ENCODE results near the gene COMTD1. TPM values are rescaled to one million over a fixed set of nuclear protein-coding genes. Genes with fewer than 3 reads are reported as not detected.

COMTD1 gene
- total and polyA plus RNA-seq, 2 of the 8 experiments (the other 6 are each of a cell fraction or from before 2014, with no cell fraction given): 31.9 to 42.4 TPM

- no peak overlapping the region for H2AFZ ChIP-seq (ENCODE audit: low read length)
- no peak overlapping the region for H4K91ac ChIP-seq (replicated peaks; ENCODE audit: insufficient read length, low read length)
- no peaks in the 10 kb centered on the region for H3K79me1 ChIP-seq (ENCODE audit: low read depth, low read length)
- no peak for DNase-seq (ENCODE audit: low read depth in 1 of 2, low spot score in 2 of 2)
- CTCF ChIA-PET (ENCODE audit: partially characterized antibody): interaction anchor here (0.8 kb wide), 1 partner anchor 14 kb away, joined by 5 read pairs; no protein-coding TSS in a partner anchor
- no peak for FAIRE-seq
- H3K9ac ChIP-seq (replicated peaks in 1 of 4; ENCODE audit: extremely low read depth in 1 of 4, low read depth in 3 of 4, low read length in 3 of 4): no peak overlapping the region
- no peaks in the 10 kb centered on the region for H3K23me2 ChIP-seq (ENCODE audit: low read depth, low read length)
- no peak overlapping the region for H3K56ac ChIP-seq (replicated peaks; ENCODE audit: insufficient read length, low read depth, low read length)
- no peak overlapping the region for H3K4me3 ChIP-seq (ENCODE audit: extremely low read depth in 1 of 4, insufficient read depth in 2 of 4, low read depth in 3 of 4, low read length in 4 of 4)
- H2AK5ac ChIP-seq (ENCODE audit: low read depth, low read length): no peak overlapping the region
- H3K4me1 ChIP-seq (replicated peaks in 1 of 4; ENCODE audit: control insufficient read depth in 3 of 4, insufficient read depth in 4 of 4, low read length in 3 of 4): peaks cover 0 to under 1% (median under 1%) of the 10 kb centered on the region in 4 experiments; a peak in 2 of 7 replicates
- no peak overlapping the region for H4K8ac ChIP-seq (ENCODE audit: extremely low read depth, insufficient read depth, low read length)
- TF ChIP-seq SRF (IDR thresholded peaks at IDR 0.05; ENCODE audit: low read depth, low read length): no peak
- TF ChIP-seq TEAD4 (IDR thresholded peaks at IDR 0.05; ENCODE audit: low read depth, low read length): no peak
- TF ChIP-seq ASH2L (IDR thresholded peaks at IDR 0.05; ENCODE audit: low read length): no peak
- no peak for TF ChIP-seq KDM1A (IDR thresholded peaks at IDR 0.05; ENCODE audit: borderline replicate concordance, low read length)
- no peak for TF ChIP-seq EZH2 (IDR thresholded peaks at IDR 0.05; ENCODE audit: low read depth, low read length, severe bottlenecking)
- no peak for TF ChIP-seq NANOG (IDR thresholded peaks at IDR 0.05; ENCODE audit: insufficient read depth, low read depth, low read length, poor library complexity, severe bottlenecking)
- no peaks in the 10 kb centered on the region for H3K36me3 ChIP-seq (ENCODE audit: control insufficient read depth in 2 of 4, insufficient read depth in 4 of 4, low read length in 3 of 4)
- no peak overlapping the region for H2BK12ac ChIP-seq (ENCODE audit: low read depth, low read length)
- 94% methylated on average over 3 of the region's 3 CpGs; no CpG with 5 or more reads in 1 of the 2 experiments for WGBS, 2 experiments (ENCODE audit: extremely low coverage in 1 of 2, insufficient coverage in 1 of 2, insufficient read length in 1 of 2, insufficient replicate concordance in 2 of 2, low coverage in 1 of 2, low lambda C conversion rate in 2 of 2, missing lambda C conversion rate in 1 of 2)
- no peak overlapping the region for H3K27ac ChIP-seq (ENCODE audit: low read depth, low read length)
- POLR2A ChIA-PET (ENCODE audit: partially characterized antibody): no interaction called here
- H3K14ac ChIP-seq (ENCODE audit: insufficient read length): no peak overlapping the region
- no peak overlapping the region for H2BK120ac ChIP-seq (replicated peaks; ENCODE audit: low read depth, low read length)
- no peak overlapping the region for H3K23ac ChIP-seq (ENCODE audit: insufficient read length)
- H3K9me3 ChIP-seq (ENCODE audit: insufficient read depth in 2 of 2, low read depth in 1 of 2, low read length in 1 of 2): peaks cover 12 to 17% of the 10 kb centered on the region in 2 experiments
- H3K4ac ChIP-seq (replicated peaks; ENCODE audit: insufficient read length, low read depth, low read length): no peak overlapping the region
- no peak overlapping the region for H3K4me2 ChIP-seq (ENCODE audit: insufficient read depth in 1 of 2, low read depth in 2 of 2, low read length in 2 of 2)
- H3K27me3 ChIP-seq (replicated peaks in 1 of 4; ENCODE audit: control insufficient read depth in 3 of 4, extremely low read depth in 1 of 4, insufficient read depth in 3 of 4, low read length in 3 of 4): no peaks in the 10 kb centered on the region
- no peak overlapping the region for H2BK15ac ChIP-seq (ENCODE audit: low read length)
- H2BK5ac ChIP-seq (ENCODE audit: low read depth, low read length): no peak overlapping the region
- no peak overlapping the region for H2BK20ac ChIP-seq (ENCODE audit: low read length)
- no peak overlapping the region for H3K18ac ChIP-seq (ENCODE audit: extremely low read depth, low read length)
- no peaks in the 10 kb centered on the region for H4K20me1 ChIP-seq (replicated peaks in 1 of 2; ENCODE audit: control insufficient read depth in 1 of 2, insufficient read depth in 2 of 2, low read length in 2 of 2)
- H4K5ac ChIP-seq (ENCODE audit: insufficient read length, low read depth, low read length): no peak overlapping the region
- no peaks in the 10 kb centered on the region for H3K79me2 ChIP-seq (ENCODE audit: control insufficient read depth in 1 of 2, insufficient read depth in 2 of 2, low read length in 2 of 2)
These were observed 15.2 kb upstream of the COMTD1 start for GRCh38 chr10:75250934-75251333.
